HL-60 (cell line): ENCODE measurements around the gene CAMK2G.

Experiments used
- CTCF ChIP-seq: IDR thresholded peaks from one replicate; pipeline ENCODE4 v1.5.1; 2011; ENCODE audit warnings: low read length, control low read depth, inconsistent platforms; ENCODE audit not compliant: insufficient read depth
- GABPA ChIP-seq: IDR thresholded peaks from 2 replicates; pipeline ENCODE4 v1.6.1; 2012; ENCODE audit warnings: low read depth

GRCh38 chr10:73922007-73922863 lies 47.9 kb upstream of the CAMK2G start:
- TF ChIP-seq GABPA, result no peak
- no peak for TF ChIP-seq CTCF
